ENCODE measurements around the gene DNMT1. TPM values are rescaled to one million over a fixed set of nuclear protein-coding genes. Genes with fewer than 3 reads are reported as not detected.

DNMT1 gene
- polyA plus RNA-seq, 3 donors, result 103 to 131 (median 113) TPM

DNA sequence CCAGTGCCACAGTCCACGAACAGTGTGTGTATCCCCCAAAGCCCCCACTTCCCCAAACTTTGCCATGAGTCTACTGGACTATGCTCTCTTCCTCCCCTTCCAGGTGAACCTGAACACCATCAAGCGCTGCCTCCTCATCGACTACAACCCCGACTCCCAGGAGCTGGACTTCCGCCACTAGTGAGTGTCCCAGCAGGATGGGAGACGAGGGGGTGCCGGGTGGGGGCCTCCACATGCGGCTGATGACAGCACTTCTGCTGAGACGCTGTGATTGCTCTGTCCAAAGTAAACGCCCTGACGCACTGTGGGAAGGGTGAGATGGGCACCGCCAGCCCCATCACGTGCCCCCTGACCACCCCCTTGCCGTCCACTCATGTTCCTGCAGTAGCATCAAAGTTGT lies 85.2 kb downstream of the DNMT1 start:
- no peak for DNase-seq (ENCODE audit: extremely low read depth in 1 of 11, low read depth in 9 of 11, low spot score in 4 of 11)

- no peak for DNase-seq (ENCODE audit: extremely low read depth in 1 of 11, low read depth in 9 of 11, low spot score in 4 of 11)
Observed at GRCh38 chr19:10107817-10108367, 86.9 kb downstream of the DNMT1 start.

DNA sequence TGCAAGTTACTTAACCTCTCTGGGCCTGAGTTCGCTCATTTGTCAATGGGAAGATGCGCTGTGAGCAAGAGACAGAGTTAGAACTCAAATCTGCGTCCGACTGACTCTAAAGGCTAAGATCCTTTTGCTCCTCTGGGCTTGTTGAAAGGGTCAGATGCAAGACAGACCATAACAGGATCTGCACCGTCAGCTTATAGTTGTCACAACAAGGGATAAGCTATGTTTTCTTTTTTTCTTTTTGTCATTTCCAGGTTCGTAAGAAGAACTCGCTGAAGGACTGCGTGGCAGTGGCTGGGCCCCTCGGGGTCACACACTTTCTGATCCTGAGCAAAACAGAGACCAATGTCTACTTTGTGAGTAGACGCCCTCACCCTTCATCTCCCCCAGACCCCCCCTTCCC lies 87.5 kb downstream of the DNMT1 start:
- DNase-seq (ENCODE audit: extremely low read depth in 1 of 11, low read depth in 9 of 11, low spot score in 4 of 11), result no peak

DNA sequence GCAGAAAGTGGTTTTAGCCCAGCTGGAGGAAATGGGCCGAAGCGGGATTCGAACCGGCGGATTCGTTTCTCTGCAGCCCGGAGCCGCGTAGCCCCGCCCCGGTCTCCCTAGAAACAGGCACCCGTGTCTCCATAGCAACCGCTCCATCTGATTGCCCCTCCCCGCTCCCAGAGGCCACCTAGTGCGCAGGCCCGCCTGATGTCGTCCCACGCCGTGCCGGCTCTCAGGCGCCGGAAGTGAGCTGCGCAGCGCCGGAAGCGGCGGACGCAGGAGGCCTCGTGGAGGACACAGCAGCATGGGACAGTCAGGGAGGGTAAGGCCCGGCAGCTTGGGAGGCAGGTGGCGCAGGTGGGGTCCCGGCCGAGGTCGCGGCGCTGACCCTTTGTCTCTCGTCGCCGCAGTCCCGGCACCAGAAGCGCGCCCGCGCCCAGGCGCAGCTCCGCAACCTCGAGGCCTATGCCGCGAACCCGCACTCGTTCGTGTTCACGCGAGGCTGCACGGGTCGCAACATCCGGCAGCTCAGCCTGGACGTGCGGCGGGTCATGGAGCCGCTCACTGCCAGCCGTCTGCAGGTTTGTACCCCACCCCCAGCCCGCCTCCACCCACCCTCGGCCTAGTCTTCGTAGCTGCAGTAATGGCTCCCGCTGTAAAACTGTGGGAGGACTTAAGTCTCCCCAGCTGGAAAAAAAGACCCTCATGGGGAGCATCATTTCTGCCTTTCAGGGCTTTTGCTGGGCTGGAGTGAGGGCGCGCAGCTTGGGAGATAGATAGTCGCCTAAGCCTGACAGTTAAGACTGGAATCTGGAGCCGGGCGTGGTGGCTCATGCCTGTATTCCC lies 88.4 kb downstream of the DNMT1 start, which contains the start of gene PPAN:
PPAN (plus strand) TSS at position 263 of the 837 bp plus-strand sequence; CDS start at position 296, 33 bp downstream.
- DNase-seq (ENCODE audit: extremely low read depth in 1 of 11, low read depth in 9 of 11, low spot score in 4 of 11), result peak; percentile 91 to 98 (median 97)

GRCh38 chr19:10105509-10106099 lies 89.1 kb downstream of the DNMT1 start:
- DNase-seq (ENCODE audit: extremely low read depth in 1 of 11, low read depth in 9 of 11, low spot score in 4 of 11), result no peak

DNA sequence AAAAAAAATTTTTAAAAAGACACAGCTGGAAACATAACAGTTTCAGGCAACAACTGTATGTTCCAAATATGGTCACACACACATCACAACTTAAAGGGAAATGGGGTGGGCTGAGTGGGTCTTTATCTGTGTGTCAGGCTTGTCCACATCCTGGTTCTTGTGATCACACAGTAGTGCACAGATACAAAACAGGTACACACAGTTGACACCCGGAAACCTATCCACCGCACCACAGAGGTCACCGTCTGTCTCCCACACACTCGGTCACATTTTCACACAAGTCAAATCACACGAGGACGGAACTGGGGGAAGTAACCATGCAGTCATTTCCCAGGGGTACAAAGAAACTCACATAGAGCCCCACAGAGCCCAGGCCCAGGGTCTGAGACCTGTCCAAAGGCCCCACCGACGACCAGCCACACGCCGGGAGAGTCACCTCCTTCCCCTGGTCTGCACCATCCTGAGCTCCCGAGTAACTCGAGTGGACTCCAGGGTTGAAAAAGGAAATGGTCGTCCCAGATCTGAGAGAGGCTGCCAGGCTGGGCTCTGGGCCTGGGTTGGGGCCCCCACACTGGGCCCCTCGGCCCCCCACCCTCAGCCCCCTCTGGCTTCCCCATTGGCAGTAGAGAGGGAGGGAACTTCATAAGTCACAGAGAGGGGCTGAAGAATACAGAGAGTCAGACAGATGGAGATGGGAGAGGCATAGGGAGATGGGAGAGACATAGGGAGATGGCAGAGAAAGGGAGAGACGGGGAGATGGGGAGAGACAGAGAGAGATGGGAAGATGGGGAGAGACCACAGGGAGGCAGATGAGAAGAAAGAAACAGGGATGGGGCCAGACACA lies 89.9 kb downstream of the DNMT1 start:
- DNase-seq (ENCODE audit: extremely low read depth in 1 of 11, low read depth in 9 of 11, low spot score in 4 of 11), result no peak

- DNase-seq (ENCODE audit: extremely low read depth in 1 of 11, low read depth in 9 of 11, low spot score in 4 of 11), result no peak
Observed at GRCh38 chr19:10104130-10104513, 90.6 kb downstream of the DNMT1 start.

GRCh38 chr19:10102787-10103236 lies 91.9 kb downstream of the DNMT1 start:
- no peak for DNase-seq (ENCODE audit: extremely low read depth in 1 of 11, low read depth in 9 of 11, low spot score in 4 of 11)

DNA sequence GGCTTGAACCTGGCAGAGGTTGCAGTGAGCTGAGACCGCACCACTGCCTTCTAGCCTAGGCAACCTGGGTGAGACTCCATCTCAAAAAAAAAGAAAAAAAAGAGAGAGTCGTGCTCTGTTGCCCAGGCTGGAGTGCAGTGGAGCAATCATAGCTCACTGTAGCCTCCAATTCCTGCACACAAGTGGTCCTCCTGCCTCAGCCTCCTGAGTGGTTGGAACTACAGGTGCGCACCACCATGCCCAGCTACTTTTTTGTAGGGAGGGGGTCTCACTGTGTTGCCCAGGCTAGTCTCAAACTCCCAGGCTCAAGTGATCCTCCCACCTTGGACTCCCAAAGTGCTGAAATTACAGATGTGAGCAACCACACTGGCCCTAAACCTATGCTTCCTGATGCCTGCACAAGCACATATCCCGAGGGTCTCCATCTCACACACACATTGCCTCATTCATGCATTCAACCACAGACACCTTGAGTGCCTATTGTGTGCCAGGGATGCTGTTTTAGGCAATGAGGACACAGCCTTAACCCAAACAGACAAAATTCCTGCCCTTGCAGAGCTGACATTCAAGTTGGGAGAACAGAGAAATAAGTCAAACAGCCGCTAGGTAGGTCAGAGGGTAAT lies 94.5 kb downstream of the DNMT1 start:
- DNase-seq (ENCODE audit: extremely low read depth in 1 of 11, low read depth in 9 of 11, low spot score in 4 of 11), result no peak

- DNase-seq (ENCODE audit: extremely low read depth in 1 of 11, low read depth in 9 of 11, low spot score in 4 of 11), result no peak
Observed at GRCh38 chr19:10096615-10096963, 98.2 kb downstream of the DNMT1 start.

DNA sequence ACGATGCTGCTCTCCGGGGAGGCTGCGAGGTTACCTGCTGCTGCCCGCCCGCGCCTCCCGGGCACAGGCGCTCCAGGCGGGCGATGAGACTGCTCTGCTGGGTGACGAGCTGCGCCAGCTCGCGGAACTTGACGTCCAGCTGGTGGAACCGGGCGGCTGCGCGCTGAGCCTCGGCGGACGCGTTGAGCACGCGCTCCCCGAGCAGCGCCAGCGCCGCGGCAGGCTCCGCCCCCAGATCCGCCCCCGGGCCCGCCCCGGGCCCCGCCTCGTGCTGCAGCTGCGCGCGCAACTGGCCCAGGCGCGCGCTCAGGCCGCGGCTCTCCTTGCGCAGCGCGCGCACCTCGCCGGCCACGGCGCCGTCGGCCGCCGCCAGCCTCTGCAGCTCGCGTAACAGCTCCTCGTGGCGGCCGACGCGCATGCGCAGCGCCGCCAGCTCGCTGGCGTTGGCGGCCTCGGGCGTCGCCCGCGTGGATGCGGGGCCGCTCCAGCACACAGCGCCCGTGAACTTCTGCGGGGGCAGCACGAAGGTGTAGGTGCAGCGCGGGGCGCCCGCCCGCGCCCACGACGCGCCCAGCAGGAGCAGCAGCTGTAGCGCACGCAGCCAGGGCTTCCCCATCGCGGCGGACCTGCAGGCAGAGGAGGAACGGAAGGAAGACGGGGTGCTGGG lies 98.7 kb downstream of the DNMT1 start:
- DNase-seq (ENCODE audit: extremely low read depth in 1 of 11, low read depth in 9 of 11, low spot score in 4 of 11), result peak in 10 of 11 donors; percentile 65 to 87 (median 86)

DNA sequence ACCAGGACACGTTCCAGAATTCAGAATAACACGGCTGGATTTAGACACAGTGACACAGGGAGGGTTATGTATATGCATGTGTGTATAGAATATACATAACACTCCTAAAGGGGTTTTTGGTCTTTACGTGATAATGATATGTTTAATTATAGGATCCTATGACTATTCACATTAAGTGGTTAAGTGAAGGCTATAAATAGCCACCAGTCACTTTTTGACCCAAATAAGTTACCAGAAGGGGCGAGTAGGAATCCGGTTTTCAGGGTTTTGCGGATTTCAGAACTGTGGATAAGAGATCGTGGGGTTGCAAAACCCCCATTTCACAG lies 99.2 kb downstream of the DNMT1 start:
- DNase-seq (ENCODE audit: extremely low read depth in 1 of 11, low read depth in 9 of 11, low spot score in 4 of 11), result no peak

GRCh38 chr19:10093295-10094186 lies 101.2 kb downstream of the DNMT1 start:
- DNase-seq (ENCODE audit: extremely low read depth in 1 of 11, low read depth in 9 of 11, low spot score in 4 of 11), result no peak

GRCh38 chr19:10092648-10093294 lies 102.0 kb downstream of the DNMT1 start:
- DNase-seq (ENCODE audit: extremely low read depth in 1 of 11, low read depth in 9 of 11, low spot score in 4 of 11), result no peak

DNA sequence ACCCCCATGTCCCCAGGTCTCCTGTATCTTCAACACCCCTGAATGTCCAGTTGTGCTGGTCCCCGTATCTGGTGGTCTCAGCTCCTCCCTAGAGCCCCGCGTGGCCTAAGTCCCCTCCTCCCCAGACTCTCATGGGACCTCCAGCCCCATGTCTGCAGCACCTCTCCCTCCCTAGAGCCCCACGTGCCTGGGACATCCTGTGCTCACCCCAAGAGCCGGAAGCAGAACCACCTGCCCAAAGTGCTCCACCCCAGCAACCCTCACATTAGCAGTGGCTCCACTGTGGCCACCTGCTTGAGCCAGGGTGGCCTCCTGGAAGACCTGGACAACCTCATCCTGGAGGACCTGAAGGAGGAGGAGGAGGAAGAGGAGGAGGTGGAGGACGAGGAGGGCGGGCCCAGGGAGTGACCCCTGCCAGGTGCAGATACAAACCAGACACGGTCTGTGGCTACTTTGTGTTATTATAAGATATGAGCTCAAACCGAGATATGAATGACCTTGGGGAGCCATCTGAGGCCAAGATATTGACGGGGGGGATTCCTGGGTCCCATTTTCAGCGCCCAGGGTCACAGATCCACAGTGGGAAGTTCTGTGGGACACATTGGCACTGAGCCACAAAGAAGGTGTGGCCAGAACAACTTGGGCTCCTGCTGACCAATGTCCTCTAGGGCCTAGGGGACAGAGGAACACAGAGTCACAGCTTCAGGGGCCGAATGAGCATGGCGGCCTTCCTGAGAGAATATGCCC lies 102.7 kb downstream of the DNMT1 start:
- no peak for DNase-seq (ENCODE audit: extremely low read depth in 1 of 11, low read depth in 9 of 11, low spot score in 4 of 11)

- no peak for DNase-seq (ENCODE audit: extremely low read depth in 1 of 11, low read depth in 9 of 11, low spot score in 4 of 11)
Observed at GRCh38 chr19:10091370-10091687, 103.4 kb downstream of the DNMT1 start.
